Measurements from ENCODE around the gene GABRG3.
"Not testable (repeated sequence)": the region's sequence is repeated elsewhere in the genome, so short reads cannot be mapped to it uniquely, and the experiment has no call there.

The GABRG3 gene

DNA sequence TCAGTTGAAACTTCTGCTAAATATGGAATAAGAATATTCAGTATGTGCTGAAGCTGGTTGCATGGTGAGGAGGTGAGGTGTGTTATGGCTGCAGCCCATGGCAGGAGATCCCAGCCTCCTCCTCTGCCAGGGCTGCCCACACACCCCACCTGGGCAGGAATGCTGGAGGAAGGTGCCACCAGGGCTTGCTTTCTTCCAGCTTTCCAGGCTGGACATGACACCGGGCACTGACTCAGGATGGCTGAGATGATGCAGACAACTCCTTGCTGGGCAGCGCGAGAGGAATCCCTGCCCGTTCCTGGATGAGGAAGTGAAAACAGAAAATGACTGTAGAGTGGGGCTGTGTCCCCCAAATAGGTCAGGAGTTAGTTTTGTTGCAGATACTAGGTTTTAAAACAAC lies 14.1 kb downstream of the GABRG3 start:
- in situ Hi-C loops (cut with HindIII; ENCODE audit: low pct_ligation_motif_present, low sequenced_read_pairs), result no loop called here

GRCh38 chr15:26996250-26996649 lies 25.3 kb downstream of the GABRG3 start:
- in situ Hi-C loops (cut with HindIII; ENCODE audit: low pct_ligation_motif_present, low sequenced_read_pairs), result no loop called here
- DNase-seq, result no peak
- H3K27me3 ChIP-seq (replicated peaks), result no peaks in the 10 kb centered on the region
- H3K27ac ChIP-seq, result no peak overlapping the region
- H3K36me3 ChIP-seq (replicated peaks), result no peaks in the 10 kb centered on the region
- no peak for TF ChIP-seq CTCF (IDR thresholded peaks at IDR 0.05; ENCODE audit: low read depth, low read length, missing control alignments)
- H3K4me3 ChIP-seq (ENCODE audit: low read depth, low read length), result no peak overlapping the region

More for the DNA sequence above, 14.1 kb downstream of the GABRG3 start:
- H3K4me3 ChIP-seq (ENCODE audit: low read depth, low read length), result no peak overlapping the region
- no peaks in the 10 kb centered on the region for H3K27me3 ChIP-seq (replicated peaks)
- TF ChIP-seq CTCF (IDR thresholded peaks at IDR 0.05; ENCODE audit: low read depth, low read length, missing control alignments), result no peak
- H3K36me3 ChIP-seq (replicated peaks), result no peaks in the 10 kb centered on the region
- no peak for DNase-seq
- H3K27ac ChIP-seq, result no peak overlapping the region

DNA sequence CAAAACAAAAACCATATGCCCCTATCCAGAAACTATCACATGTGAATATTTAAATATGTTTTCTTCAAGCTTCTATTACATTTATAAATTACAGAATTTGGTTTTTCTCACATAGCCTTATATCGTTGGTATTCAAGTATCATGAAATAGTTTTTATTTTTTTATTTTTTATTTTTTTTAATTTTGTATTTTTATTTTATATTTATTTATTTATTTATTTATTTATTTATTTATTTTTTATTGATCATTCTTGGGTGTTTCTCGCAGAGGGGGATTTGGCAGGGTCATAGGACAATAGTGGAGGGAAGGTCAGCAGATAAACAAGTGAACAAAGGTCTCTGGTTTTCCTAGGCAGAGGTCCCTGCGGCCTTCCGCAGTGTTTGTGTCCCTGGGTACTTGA lies 32.0 kb downstream of the GABRG3 start:
- DNase-seq; H3K36me3 ChIP-seq (replicated peaks); H3K27ac ChIP-seq; in situ Hi-C loops (cut with HindIII; ENCODE audit: low pct_ligation_motif_present, low sequenced_read_pairs); H3K27me3 ChIP-seq (replicated peaks); H3K4me3 ChIP-seq (ENCODE audit: low read depth, low read length): not testable (repeated sequence)

DNA sequence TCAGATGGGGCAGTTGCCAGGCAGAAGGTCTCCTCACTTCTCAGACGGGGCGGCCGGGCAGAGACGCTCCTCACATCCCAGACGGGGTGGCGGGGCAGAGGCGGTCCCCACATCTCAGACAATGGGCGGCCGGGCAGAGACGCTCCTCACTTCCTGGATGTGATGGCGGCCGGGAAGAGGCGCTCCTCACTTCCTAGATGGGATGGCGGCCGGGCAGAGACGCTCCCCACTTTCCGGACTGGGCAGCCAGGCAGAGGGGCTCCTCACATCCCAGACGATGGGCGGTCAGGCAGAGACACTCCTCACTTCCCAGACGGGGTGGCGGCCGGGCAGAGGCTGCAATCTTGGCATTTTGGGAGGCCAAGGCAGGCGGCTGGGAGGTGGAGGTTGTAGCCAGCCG lies 33.2 kb downstream of the GABRG3 start:
- H3K27me3 ChIP-seq (replicated peaks); H3K27ac ChIP-seq; H3K36me3 ChIP-seq (replicated peaks); in situ Hi-C loops (cut with HindIII; ENCODE audit: low pct_ligation_motif_present, low sequenced_read_pairs); DNase-seq; H3K4me3 ChIP-seq (ENCODE audit: low read depth, low read length): not testable (repeated sequence)

GRCh38 chr15:27017168-27017809 lies 46.3 kb downstream of the GABRG3 start:
- Histone ChIP-seq H3K27ac (no peak overlapping the region), H3K36me3 (replicated peaks) (no peaks in the 10 kb centered on the region), H3K27me3 (replicated peaks) (no peaks in the 10 kb centered on the region), H3K4me3 (ENCODE audit: low read depth, low read length) (no peak overlapping the region)
- in situ Hi-C loops (cut with HindIII; ENCODE audit: low pct_ligation_motif_present, low sequenced_read_pairs), result no loop called here
- peak; percentile 89 for TF ChIP-seq CTCF (IDR thresholded peaks at IDR 0.05; ENCODE audit: low read depth, low read length, missing control alignments)
- peak; percentile 16 for DNase-seq

- Histone ChIP-seq H3K27me3 (replicated peaks) (no peaks in the 10 kb centered on the region), H3K27ac (no peak overlapping the region), H3K4me3 (ENCODE audit: low read depth, low read length) (no peak overlapping the region), H3K36me3 (replicated peaks) (no peaks in the 10 kb centered on the region)
- no peak for TF ChIP-seq CTCF (IDR thresholded peaks at IDR 0.05; ENCODE audit: low read depth, low read length, missing control alignments)
- in situ Hi-C loops (cut with HindIII; ENCODE audit: low pct_ligation_motif_present, low sequenced_read_pairs), result no loop called here
- no peak for DNase-seq
Measured at GRCh38 chr15:27019687-27020086, 48.7 kb downstream of the GABRG3 start.

- Histone ChIP-seq H3K4me3 (ENCODE audit: low read depth, low read length) (no peak overlapping the region), H3K36me3 (replicated peaks) (no peaks in the 10 kb centered on the region), H3K27me3 (replicated peaks) (no peaks in the 10 kb centered on the region), H3K27ac (no peak overlapping the region)
- no peak for TF ChIP-seq CTCF (IDR thresholded peaks at IDR 0.05; ENCODE audit: low read depth, low read length, missing control alignments)
- DNase-seq, result no peak
- in situ Hi-C loops (cut with HindIII; ENCODE audit: low pct_ligation_motif_present, low sequenced_read_pairs), result loop anchor here (25.0 kb wide), 1 partner anchor 88 kb away; no protein-coding TSS in a partner anchor
Measured at GRCh38 chr15:27025481-27025966, 54.5 kb downstream of the GABRG3 start.
